Neural cell (in vitro differentiated cells): Measurements from ENCODE around the gene ACTL9. TPM values are rescaled to one million over a fixed set of nuclear protein-coding genes. Genes with fewer than 3 reads are reported as not detected.
"Not testable (repeated sequence)": the region's sequence is repeated elsewhere in the genome, so short reads cannot be mapped to it uniquely, and the experiment has no call there.

Source experiments
- H2AFZ ChIP-seq: fragments of 200-600, 300-800 bp; sonication (generic), shearing (Covaris generic); 2 replicates; pipeline ENCODE4 v1.6.0; 2014; ENCODE audit warnings: low read depth, mild to moderate bottlenecking, antibody characterized with exemption, low read length, moderate library complexity
- H3F3A ChIP-seq: fragments of 200-600 bp; shearing (Covaris generic); 2 replicates; pipeline ENCODE4 v1.6.1; 2016; ENCODE audit warnings: mild to moderate bottlenecking, moderate library complexity, mixed read lengths, antibody characterized with exemption, low read length; ENCODE audit not compliant: insufficient read depth, poor library complexity, severe bottlenecking
- H3K27ac ChIP-seq: fragments of 200-600, 300-800 bp; sonication (generic), shearing (Covaris generic); 2 replicates; pipeline ENCODE4 v1.5.1; 2014; ENCODE audit warnings: mild to moderate bottlenecking, low read length, moderate library complexity
- H3K27me3 ChIP-seq: fragments of 300-800, 200-600 bp; sonication (generic), shearing (Covaris generic); 2 replicates; pipeline ENCODE4 v1.6.0; 2014; ENCODE audit warnings: mild to moderate bottlenecking, low read depth, low read length, moderate library complexity; ENCODE audit not compliant: insufficient read depth
- H3K36me3 ChIP-seq: fragments of 300-800, 200-600 bp; sonication (generic), shearing (Covaris generic); 2 replicates; pipeline ENCODE4 v1.5.1; 2014; ENCODE audit warnings: mild to moderate bottlenecking, antibody characterized with exemption, low read length, moderate library complexity; ENCODE audit not compliant: insufficient read depth
- H3K4me2 ChIP-seq: fragments of 300-800, 200-600 bp; sonication (generic), shearing (Covaris generic); 2 replicates; pipeline ENCODE4 v1.6.0; 2014; ENCODE audit warnings: mild to moderate bottlenecking, low read length
- H3K4me3 ChIP-seq: fragments of 300-800, 200-600 bp; sonication (generic), shearing (Covaris generic); 2 replicates; pipeline ENCODE4 v1.5.1; 2014; ENCODE audit warnings: mild to moderate bottlenecking, low read length, moderate library complexity
- H3K79me2 ChIP-seq: fragments of 200-600 bp; shearing (Covaris generic); replicated peaks from 2 replicates; pipeline ENCODE4 v1.6.0; 2014; ENCODE audit warnings: mild to moderate bottlenecking, low read length, moderate library complexity; ENCODE audit not compliant: insufficient read depth
- H3K9ac ChIP-seq: fragments of 300-800, 200-600 bp; sonication (generic), shearing (Covaris generic); 2 replicates; pipeline ENCODE4 v1.6.1; 2016; ENCODE audit warnings: mild to moderate bottlenecking, low read length, mixed read lengths
- H3K9me2 ChIP-seq: fragments of 200-600 bp; shearing (Covaris generic); 2 replicates; pipeline ENCODE4 v1.6.1; 2016; ENCODE audit warnings: mild to moderate bottlenecking, low read length, mixed read lengths; ENCODE audit not compliant: insufficient read depth
- H3K9me3 ChIP-seq: fragments of 200-600, 300-800 bp; sonication (generic), shearing (Covaris generic); 2 replicates; pipeline ENCODE4 v1.6.1; 2016; ENCODE audit warnings: mild to moderate bottlenecking, mixed run types, low read length, moderate library complexity, mixed read lengths
- H4K20me1 ChIP-seq: fragments of 200-600 bp; shearing (Covaris generic); 2 replicates; pipeline ENCODE4 v1.6.1; 2016; ENCODE audit warnings: mild to moderate bottlenecking, mixed run types; ENCODE audit not compliant: insufficient read depth
- CTCF ChIP-seq: fragments of 450-650 bp; IDR thresholded peaks from 2 replicates; pipeline ENCODE4 v1.5.1; 2014; ENCODE audit warnings: antibody characterized with exemption, mild to moderate bottlenecking, moderate library complexity; ENCODE audit not compliant: poor library complexity, severe bottlenecking
- EP300 ChIP-seq: fragments of 450-650 bp; conservative IDR thresholded peaks from 2 replicates; pipeline ENCODE4 v1.6.1; 2014; ENCODE audit warnings: antibody characterized with exemption, mild to moderate bottlenecking, moderate library complexity; ENCODE audit not compliant: poor library complexity, severe bottlenecking
- EZH2 ChIP-seq: fragments of 200-600, 300-800 bp; shearing (Covaris generic), sonication (generic); IDR thresholded peaks from 2 replicates; pipeline ENCODE4 v1.6.1; 2014; ENCODE audit warnings: antibody characterized with exemption, low read length, borderline replicate concordance, mild to moderate bottlenecking; ENCODE audit not compliant: insufficient read depth, poor library complexity, severe bottlenecking
- MXI1 ChIP-seq: fragments of 450-650 bp; conservative IDR thresholded peaks from 2 replicates; pipeline ENCODE4 v1.6.1; 2014; ENCODE audit warnings: antibody characterized with exemption, mild to moderate bottlenecking; ENCODE audit not compliant: poor library complexity, severe bottlenecking
- POLR2AphosphoS5 ChIP-seq: IDR thresholded peaks from 2 replicates; pipeline ENCODE4 v1.6.1; 2012
- RAD21 ChIP-seq: fragments of 450-650 bp; conservative IDR thresholded peaks from 2 replicates; pipeline ENCODE4 v1.6.1; 2014; ENCODE audit warnings: antibody characterized with exemption, mild to moderate bottlenecking, moderate library complexity
- REST ChIP-seq: IDR thresholded peaks from 2 replicates; pipeline ENCODE4 v1.6.1; 2012; ENCODE audit warnings: borderline replicate concordance
- SMC3 ChIP-seq: fragments of 450-650 bp; conservative IDR thresholded peaks from 2 replicates; pipeline ENCODE4 v1.6.1; 2014; ENCODE audit warnings: antibody characterized with exemption, mild to moderate bottlenecking, moderate library complexity; ENCODE audit not compliant: poor library complexity
- TAF1 ChIP-seq: IDR thresholded peaks from 2 replicates; pipeline ENCODE4 v1.6.1; 2012; ENCODE audit warnings: low read depth
- polyA plus RNA-seq: library from polyadenylated mRNA; depleted of rRNA; stranded (reverse); fragments of >200 nt; gene quantifications from 2 replicates; pipeline ENCODE4 v1.2.3, GENCODE V29; 2014

The ACTL9 gene
- polyA plus RNA-seq, 1 donor from 2014 or later = not detected

GRCh38 chr19:8721334-8721733 is 22.7 kb upstream of the ACTL9 start, which contains the start of gene OR2Z1:
Gene OR2Z1 (plus strand): TSS chr19:8721634. CDS start chr19:8731029, 9,395 bp downstream.
- H3K36me3 ChIP-seq = no peaks in the 10 kb centered on the region
- no peaks in the 10 kb centered on the region for H3K79me2 ChIP-seq
- H3F3A ChIP-seq = no peaks in the 10 kb centered on the region
- H2AFZ ChIP-seq = no peak within 1 kb of the TSS
- no peak within 1 kb of the TSS for H3K9ac ChIP-seq
- H3K4me3 ChIP-seq = no peak within 1 kb of the TSS
- TF ChIP-seq SMC3 = no peak
- no peak for TF ChIP-seq EP300
- no peak for TF ChIP-seq MXI1
- no peak for TF ChIP-seq TAF1
- no peaks in the 10 kb centered on the region for H3K27me3 ChIP-seq
- no peaks in the 10 kb centered on the region for H4K20me1 ChIP-seq
- H3K4me2 ChIP-seq = no peak within 1 kb of the TSS
- no peaks in the 10 kb centered on the region for H3K9me3 ChIP-seq
- H3K27ac ChIP-seq = no peak within 1 kb of the TSS
- no peaks in the 10 kb centered on the region for H3K9me2 ChIP-seq

- H3F3A ChIP-seq, H4K20me1 ChIP-seq, H3K9ac ChIP-seq: not testable (repeated sequence)
These were observed 11.7 kb upstream of the ACTL9 start for GRCh38 chr19:8710337-8710736.

GRCh38 chr19:8705742-8706141 is 7.1 kb upstream of the ACTL9 start:
- H3K27ac ChIP-seq = no peak overlapping the region
- no peaks in the 10 kb centered on the region for H3K79me2 ChIP-seq
- H2AFZ ChIP-seq = no peak overlapping the region
- no peaks in the 10 kb centered on the region for H3K9me2 ChIP-seq
- no peak overlapping the region for H3K9ac ChIP-seq
- no peaks in the 10 kb centered on the region for H3K27me3 ChIP-seq
- TF ChIP-seq MXI1 = no peak
- TF ChIP-seq POLR2AphosphoS5 = no peak
- no peak for TF ChIP-seq EZH2
- no peak for TF ChIP-seq RAD21
- TF ChIP-seq CTCF = no peak
- no peak for TF ChIP-seq REST
- TF ChIP-seq TAF1 = no peak
- TF ChIP-seq EP300 = no peak
- TF ChIP-seq SMC3 = no peak
- no peak overlapping the region for H3K4me3 ChIP-seq
- H3F3A ChIP-seq = no peaks in the 10 kb centered on the region
- no peak overlapping the region for H3K4me2 ChIP-seq
- no peaks in the 10 kb centered on the region for H4K20me1 ChIP-seq
- peaks cover 4% of the 10 kb centered on the region for H3K9me3 ChIP-seq
- no peaks in the 10 kb centered on the region for H3K36me3 ChIP-seq

More at GRCh38 chr19:8710337-8710736, 11.7 kb upstream of the ACTL9 start:
- H3K9me3 ChIP-seq, H3K27me3 ChIP-seq, H3K4me2 ChIP-seq, H3K27ac ChIP-seq, H3K4me3 ChIP-seq, H3K36me3 ChIP-seq, H3K79me2 ChIP-seq, H3K9me2 ChIP-seq, H2AFZ ChIP-seq: not testable (repeated sequence)

GRCh38 chr19:8705304-8705703 is 6.7 kb upstream of the ACTL9 start:
- not testable (repeated sequence) for H3K9ac ChIP-seq, H2AFZ ChIP-seq, H3F3A ChIP-seq, H3K9me3 ChIP-seq, H3K27me3 ChIP-seq, H3K9me2 ChIP-seq, H3K79me2 ChIP-seq, H3K36me3 ChIP-seq, H4K20me1 ChIP-seq, H3K4me3 ChIP-seq, H3K27ac ChIP-seq, H3K4me2 ChIP-seq
